GM19351 (cell line): ENCODE results near the gene OR6V1.
A peak's percentile ranks its signal among the peaks of the same experiment; 100 is the strongest.
"Not testable (repeated sequence)": the region's sequence is repeated elsewhere in the genome, so short reads cannot be mapped to it uniquely, and the experiment has no call there.

Experiments
- ATAC-seq: cut with Tn5 transposase; IDR thresholded peaks from one replicate; pipeline ENCODE4 v1.9.1; 2021; ENCODE audit warnings: mild to moderate bottlenecking, moderate library complexity; ENCODE audit not compliant: unreplicated experiment

The OR6V1 gene

GRCh38 chr7:143042790-143043271, 9.3 kb upstream of the OR6V1 start:
- peak; percentile 43 for ATAC-seq

- peak; percentile 81 for ATAC-seq
Observed at GRCh38 chr7:143043391-143043790, 8.8 kb upstream of the OR6V1 start.

GRCh38 chr7:143046426-143046851, 5.7 kb upstream of the OR6V1 start:
- no peak for ATAC-seq

- ATAC-seq: no peak
Observed at GRCh38 chr7:143047326-143047725, 4.8 kb upstream of the OR6V1 start.

GRCh38 chr7:143048827-143049226, 3.3 kb upstream of the OR6V1 start:
- no peak for ATAC-seq

- ATAC-seq: no peak
Observed at GRCh38 chr7:143049362-143049761, 2.8 kb upstream of the OR6V1 start.

- no peak for ATAC-seq
Observed at GRCh38 chr7:143050931-143051330, 1.2 kb upstream of the OR6V1 start.

GRCh38 chr7:143054621-143055020, 2.5 kb downstream of the OR6V1 start:
- no peak for ATAC-seq

GRCh38 chr7:143055754-143056153, 3.6 kb downstream of the OR6V1 start:
- ATAC-seq: no peak

GRCh38 chr7:143063741-143064140, 11.6 kb downstream of the OR6V1 start:
- ATAC-seq: no peak

- ATAC-seq: no peak
Observed at GRCh38 chr7:143068446-143068845, 16.3 kb downstream of the OR6V1 start.

GRCh38 chr7:143069912-143070500, 17.9 kb downstream of the OR6V1 start:
- no peak for ATAC-seq

GRCh38 chr7:143073556-143073955, 21.4 kb downstream of the OR6V1 start:
- ATAC-seq: no peak

- ATAC-seq: no peak
Observed at GRCh38 chr7:143074141-143074540, 22.0 kb downstream of the OR6V1 start.

- ATAC-seq: no peak
Observed at GRCh38 chr7:143085109-143085508, 33.0 kb downstream of the OR6V1 start.

GRCh38 chr7:143085610-143086009, 33.5 kb downstream of the OR6V1 start:
- not testable (repeated sequence) for ATAC-seq

- not testable (repeated sequence) for ATAC-seq
Observed at GRCh38 chr7:143088549-143089231, 36.5 kb downstream of the OR6V1 start.

GRCh38 chr7:143096146-143096545, 44.0 kb downstream of the OR6V1 start:
- no peak for ATAC-seq

GRCh38 chr7:143099579-143099978, 47.4 kb downstream of the OR6V1 start:
- not testable (repeated sequence) for ATAC-seq
